GM12801 (cell line): ENCODE results near the gene IFITM1.

Experiments
- TF ChIP-seq, protein P1 (sequence below): IDR thresholded peaks from one replicate; pipeline ENCODE4 v1.5.1; 2011; ENCODE audit warnings: control low read depth; ENCODE audit not compliant: insufficient read length; ENCODE audit errors: extremely low read depth

The IFITM1 gene

DNA sequence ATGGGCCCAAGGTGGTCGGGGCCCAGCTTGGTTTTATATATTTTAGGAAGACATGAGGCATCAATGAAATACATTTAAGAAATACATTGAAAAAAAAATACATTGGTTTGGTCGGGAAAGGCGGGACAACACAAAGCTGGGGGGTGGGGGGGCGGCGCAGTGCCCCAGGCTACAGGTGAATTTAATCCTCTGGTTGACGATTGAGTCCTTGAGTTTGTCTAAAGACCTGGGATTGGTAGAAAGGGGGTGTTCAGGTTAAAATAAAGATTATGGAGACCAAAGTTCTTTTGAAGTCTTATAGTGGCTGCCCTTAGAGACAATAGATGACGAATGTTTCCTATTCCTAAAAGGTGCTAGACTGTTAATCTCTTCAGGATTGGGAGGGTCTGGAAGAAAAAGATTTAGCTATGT, 3.1 kb downstream of the IFITM1 start:
- TF ChIP-seq, protein P1, sequence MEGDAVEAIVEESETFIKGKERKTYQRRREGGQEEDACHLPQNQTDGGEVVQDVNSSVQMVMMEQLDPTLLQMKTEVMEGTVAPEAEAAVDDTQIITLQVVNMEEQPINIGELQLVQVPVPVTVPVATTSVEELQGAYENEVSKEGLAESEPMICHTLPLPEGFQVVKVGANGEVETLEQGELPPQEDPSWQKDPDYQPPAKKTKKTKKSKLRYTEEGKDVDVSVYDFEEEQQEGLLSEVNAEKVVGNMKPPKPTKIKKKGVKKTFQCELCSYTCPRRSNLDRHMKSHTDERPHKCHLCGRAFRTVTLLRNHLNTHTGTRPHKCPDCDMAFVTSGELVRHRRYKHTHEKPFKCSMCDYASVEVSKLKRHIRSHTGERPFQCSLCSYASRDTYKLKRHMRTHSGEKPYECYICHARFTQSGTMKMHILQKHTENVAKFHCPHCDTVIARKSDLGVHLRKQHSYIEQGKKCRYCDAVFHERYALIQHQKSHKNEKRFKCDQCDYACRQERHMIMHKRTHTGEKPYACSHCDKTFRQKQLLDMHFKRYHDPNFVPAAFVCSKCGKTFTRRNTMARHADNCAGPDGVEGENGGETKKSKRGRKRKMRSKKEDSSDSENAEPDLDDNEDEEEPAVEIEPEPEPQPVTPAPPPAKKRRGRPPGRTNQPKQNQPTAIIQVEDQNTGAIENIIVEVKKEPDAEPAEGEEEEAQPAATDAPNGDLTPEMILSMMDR: no peak

DNA sequence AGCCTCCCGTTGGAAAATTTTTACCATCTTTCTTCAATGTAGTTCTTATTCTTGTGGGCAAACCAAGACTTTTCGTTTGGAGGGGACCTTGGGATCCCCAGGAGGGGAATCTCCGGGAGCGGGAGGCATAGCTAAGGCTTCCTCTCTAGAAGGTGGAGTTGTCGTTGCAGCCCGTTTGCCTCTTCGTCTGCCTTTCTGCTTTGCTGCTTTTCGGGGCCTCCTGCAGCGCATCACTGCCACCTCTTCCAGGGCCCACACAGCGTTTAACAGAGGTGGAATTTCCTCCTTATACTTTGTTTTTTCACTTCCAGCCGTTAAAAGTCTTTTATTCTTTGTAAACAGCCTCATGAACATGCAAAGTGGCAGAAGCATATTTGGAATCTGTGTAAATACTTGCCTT, 10.3 kb downstream of the IFITM1 start:
- TF ChIP-seq, protein P1: no peak

DNA sequence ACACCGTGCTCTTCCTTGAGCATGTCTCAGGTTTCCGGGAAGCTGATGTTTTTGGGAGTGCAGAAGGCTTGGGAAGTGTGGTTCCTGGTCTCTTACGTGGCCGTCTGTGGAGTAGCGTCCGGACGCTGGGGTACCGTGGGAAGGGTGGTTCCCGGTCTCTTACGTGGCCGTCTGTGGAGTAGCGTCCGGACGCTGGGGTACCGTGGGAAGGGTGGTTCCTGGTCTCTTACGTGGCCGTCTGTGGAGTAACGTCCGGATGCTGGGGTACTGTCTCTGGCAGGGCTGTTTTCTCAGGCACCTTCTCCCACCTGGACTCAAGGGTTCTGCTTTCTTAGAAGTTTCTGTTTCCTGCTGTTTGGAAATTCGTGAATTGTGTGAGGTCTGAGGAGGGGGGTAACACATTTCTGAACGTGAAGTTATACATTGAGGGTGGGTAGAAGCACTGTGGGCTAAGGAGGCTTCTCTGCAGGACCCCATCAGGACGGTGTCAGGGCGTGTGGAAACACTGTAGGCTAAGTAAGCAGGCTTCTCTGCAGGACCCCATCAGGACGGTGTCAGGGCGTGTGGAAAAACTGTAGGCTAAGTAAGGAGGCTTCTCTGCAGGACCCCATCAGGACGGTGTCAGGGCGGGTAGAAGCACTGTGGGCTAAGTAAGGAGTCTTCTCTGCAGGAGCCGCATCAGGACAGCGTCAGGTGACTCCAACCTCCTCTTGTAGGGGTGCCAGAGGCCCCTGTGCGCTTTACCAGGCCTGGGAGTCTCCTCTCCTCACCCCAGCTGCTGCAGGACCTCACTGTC, 12.2 kb downstream of the IFITM1 start:
- TF ChIP-seq, protein P1: no peak

DNA sequence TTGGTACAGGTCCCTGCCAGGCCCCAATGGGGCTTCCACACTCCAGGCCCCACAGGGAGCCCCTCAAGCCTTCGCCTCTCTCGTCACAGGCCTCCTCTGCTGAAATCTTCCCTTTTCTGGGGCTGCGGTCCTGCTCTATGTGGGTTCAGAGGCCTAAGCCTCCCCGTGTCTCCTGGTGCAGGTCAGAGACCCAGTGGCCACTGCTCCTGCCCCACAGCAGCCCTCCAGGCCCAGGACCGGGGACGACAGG, 12.7 kb downstream of the IFITM1 start:
- TF ChIP-seq, protein P1: no peak

DNA sequence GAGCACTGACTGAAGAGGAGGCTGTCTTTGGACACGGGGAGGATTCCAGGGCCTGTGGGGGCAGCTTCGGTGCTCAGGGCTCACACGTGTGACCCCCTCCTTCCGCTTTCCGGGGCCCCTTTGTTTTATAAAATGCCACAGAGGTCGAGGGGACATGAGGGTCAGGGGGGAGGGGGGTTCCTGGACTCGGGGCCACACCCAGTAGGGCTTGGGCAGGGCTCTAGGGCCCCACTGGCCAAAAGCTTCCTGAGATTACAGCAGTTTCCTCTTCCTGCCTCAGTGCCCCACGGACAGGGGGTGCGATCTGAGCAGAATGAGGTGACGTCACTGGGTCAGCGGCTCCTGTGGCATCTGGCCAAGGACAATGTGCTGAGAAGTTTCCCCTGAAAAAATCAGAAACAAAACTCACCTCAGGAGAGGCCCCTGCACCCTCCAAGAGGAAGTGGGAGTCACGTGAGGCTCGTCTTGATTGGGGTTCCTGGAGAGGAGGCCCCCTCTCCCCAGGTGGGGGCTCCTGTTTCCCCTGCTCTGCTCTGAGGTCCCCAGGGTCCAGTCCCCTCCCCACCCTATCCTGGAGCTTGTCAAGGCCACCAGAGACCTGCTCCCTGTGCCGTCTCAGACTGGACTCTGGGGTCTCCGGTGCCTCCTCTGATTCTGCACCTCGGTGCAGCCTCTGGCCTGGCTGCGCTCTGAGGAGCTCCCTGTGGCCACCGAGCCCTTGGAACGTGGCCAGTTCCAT, 13.2 kb downstream of the IFITM1 start:
- TF ChIP-seq, protein P1: no peak

DNA sequence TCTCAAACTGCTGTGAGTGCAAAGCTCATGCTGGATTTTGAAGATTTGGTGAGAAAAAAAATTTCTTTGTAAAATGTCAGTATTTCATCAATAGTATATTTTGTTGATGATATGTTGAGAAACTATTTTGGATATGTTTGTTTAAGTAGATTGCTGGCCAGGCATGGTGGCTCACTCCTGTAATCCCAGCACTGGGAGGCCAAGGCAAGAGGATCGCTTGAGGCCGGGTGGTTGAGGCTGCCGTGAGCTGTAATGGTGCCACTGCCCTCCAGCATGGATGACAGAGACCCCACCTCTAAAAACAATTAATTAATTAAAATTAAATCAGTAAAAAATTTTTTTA, 13.7 kb downstream of the IFITM1 start:
- TF ChIP-seq, protein P1: no peak

DNA sequence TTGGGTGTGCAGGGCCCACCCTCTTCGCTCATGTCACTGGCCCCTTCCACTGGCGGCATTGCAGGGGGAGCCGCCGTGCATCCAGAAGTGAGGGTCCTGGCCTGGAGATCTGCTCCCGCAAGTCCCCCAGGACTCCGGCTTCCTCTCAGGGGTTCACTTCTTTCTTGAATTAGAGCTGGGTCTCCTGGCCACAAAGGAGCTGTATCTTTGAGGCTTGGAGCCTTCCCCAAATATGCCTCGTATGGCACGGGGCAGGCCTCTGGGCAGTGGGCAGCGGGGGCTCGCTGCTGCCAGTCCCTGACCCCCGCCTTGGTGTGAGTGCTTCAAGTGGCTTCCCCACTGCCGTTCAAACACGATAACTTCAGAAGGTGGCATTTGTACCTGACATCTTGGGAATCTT, 14.2 kb downstream of the IFITM1 start:
- TF ChIP-seq, protein P1: no peak
